GM10266 (cell line): ENCODE measurements around the gene CTIF.

Source experiments
- DNase-seq: peaks from one replicate; pipeline ENCODE4 v3.0.0; 2012; ENCODE audit errors: extremely low spot score
- CTCF ChIP-seq: IDR thresholded peaks from 2 replicates; pipeline ENCODE4 v1.5.1; 2012; ENCODE audit warnings: mild to moderate bottlenecking, low read depth; ENCODE audit not compliant: control insufficient read depth, insufficient read depth; ENCODE audit errors: missing control alignments

CTIF gene

GRCh38 chr18:48789259-48789812 lies 250.5 kb downstream of the CTIF start:
- no peak for TF ChIP-seq CTCF
- no peak for DNase-seq

GRCh38 chr18:48790226-48790863 lies 251.5 kb downstream of the CTIF start:
- no peak for DNase-seq
- no peak for TF ChIP-seq CTCF

GRCh38 chr18:48790869-48791635 lies 252.2 kb downstream of the CTIF start:
- DNase-seq: no peak
- TF ChIP-seq CTCF: no peak

GRCh38 chr18:48791636-48792105 lies 252.8 kb downstream of the CTIF start:
- no peak for DNase-seq
- no peak for TF ChIP-seq CTCF

GRCh38 chr18:48792141-48792540 lies 253.3 kb downstream of the CTIF start:
- no peak for TF ChIP-seq CTCF
- DNase-seq: no peak

GRCh38 chr18:48792611-48793380 lies 254.0 kb downstream of the CTIF start:
- DNase-seq: no peak
- TF ChIP-seq CTCF: no peak
